HG02885 (cell line): ENCODE data around the gene MLX.
"Not testable (repeated sequence)": the region's sequence is repeated elsewhere in the genome, so short reads cannot be mapped to it uniquely, and the experiment has no call there.

Experiments used
- ATAC-seq: cut with Tn5 transposase; IDR thresholded peaks from one replicate; pipeline ENCODE4 v1.9.1; 2021; ENCODE audit warnings: mild to moderate bottlenecking; ENCODE audit not compliant: unreplicated experiment, poor library complexity

The MLX gene

GRCh38 chr17:42554250-42555121 lies 12.4 kb upstream of the MLX start:
- ATAC-seq = peak; percentile 78

GRCh38 chr17:42555122-42555622 lies 11.7 kb upstream of the MLX start:
- no peak for ATAC-seq

DNA sequence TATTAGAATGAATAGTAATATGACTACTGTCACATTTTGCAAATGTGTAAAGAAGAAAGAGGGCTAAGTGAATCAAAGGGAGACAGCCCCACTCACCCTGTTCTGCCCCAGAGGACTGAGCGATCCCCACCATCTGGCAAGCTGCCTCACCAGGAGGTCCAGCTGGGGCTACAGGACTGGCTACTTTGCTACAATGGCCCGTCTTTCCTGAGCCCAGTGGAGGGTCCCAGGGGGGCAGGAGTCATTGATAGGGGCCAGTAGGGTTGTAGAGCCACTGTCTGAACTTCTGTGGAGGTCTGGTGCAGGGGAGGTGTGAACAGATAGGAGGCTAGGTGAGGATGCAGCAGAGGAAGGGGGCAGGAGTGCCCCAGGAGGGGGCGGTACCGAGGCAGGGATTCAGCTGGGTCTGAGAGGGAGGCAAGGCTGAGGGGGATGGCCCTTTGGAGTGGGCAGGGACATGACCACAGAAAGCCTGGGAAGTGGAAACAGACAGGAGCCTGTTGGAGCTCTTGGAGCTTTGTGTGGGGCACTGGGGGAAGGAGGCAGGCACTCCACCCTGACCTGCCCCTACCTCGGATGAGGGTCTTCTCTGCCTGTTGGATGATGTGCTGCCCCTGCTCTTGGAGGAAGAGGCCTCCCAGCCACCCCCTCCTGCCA lies 10.8 kb upstream of the MLX start:
- ATAC-seq = not testable (repeated sequence)

GRCh38 chr17:42559075-42559474 lies 7.8 kb upstream of the MLX start:
- no peak for ATAC-seq

- ATAC-seq = no peak
Observed at GRCh38 chr17:42560246-42560645, 6.7 kb upstream of the MLX start.

DNA sequence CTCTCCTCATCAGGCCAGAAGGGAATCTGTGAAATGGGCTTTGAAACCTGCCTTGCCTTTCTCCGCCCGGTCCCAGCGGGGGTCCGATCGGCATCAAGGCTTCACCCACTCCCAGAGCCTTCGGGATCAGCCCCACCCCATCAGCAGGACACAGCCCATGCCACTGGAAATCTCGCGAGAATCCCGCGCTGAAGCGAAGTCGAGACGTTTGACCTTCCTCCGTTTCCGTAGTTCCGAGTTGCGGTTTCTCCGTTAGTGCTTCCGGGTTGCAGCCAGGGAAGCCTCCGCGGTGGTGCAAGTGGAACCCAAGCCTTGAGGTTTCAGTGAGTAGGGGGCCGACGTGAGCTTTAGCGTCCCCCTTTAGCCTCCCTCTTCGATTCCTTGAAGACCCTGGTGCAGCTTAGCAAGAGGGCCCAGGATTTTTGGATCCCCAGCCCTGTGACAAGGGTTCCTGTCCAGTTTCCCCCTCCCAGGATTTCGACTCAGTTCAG lies 5.0 kb upstream of the MLX start, which contains the start of gene COASY:
COASY (plus strand) TSS at position 252 of the 491 bp plus-strand sequence. CDS start 475 bp downstream, outside the sequence.
- ATAC-seq = peak; percentile 63

DNA sequence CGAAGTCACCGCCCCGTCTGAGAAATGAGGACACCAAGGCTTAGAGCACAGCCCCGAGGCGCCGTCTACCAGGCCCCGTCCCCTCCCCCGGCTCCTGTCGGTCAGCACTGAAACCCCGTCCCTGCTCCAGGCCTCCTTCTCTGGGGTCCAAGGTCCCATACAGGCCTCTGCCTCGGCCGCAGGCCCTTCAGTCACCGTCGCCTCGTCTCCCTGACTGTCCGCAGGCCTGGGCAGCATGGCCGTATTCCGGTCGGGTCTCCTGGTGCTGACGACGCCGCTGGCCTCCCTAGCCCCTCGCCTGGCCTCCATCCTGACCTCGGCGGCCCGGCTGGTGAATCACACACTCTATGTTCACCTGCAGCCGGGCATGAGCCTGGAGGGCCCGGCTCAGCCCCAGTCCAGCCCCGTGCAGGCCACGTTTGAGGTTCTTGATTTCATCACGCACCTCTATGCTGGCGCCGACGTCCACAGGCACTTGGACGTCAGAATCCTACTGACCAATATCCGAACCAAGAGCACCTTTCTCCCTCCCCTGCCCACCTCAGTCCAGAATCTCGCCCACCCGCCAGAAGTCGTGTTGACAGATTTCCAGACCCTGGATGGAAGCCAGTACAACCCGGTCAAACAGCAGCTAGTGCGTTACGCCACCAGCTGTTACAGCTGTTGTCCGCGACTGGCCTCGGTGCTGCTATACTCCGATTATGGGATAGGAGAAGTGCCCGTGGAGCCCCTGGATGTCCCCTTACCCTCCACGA lies 4.3 kb upstream of the MLX start:
- ATAC-seq = no peak

DNA sequence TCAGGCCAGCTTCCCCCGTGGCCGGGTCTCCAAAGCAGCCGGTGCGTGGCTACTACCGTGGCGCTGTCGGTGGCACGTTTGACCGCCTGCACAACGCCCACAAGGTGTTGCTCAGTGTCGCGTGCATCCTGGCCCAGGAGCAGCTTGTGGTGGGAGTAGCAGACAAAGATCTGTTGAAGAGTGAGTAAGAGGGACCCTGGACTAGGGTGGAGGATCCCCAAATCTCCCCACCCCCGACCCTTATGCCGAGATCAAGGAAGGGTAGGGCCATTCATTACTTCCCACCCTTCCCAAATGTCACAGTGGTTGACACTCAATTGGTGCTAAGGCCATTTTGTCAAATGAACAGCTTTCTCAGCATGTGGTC lies 3.8 kb upstream of the MLX start:
- ATAC-seq = no peak

DNA sequence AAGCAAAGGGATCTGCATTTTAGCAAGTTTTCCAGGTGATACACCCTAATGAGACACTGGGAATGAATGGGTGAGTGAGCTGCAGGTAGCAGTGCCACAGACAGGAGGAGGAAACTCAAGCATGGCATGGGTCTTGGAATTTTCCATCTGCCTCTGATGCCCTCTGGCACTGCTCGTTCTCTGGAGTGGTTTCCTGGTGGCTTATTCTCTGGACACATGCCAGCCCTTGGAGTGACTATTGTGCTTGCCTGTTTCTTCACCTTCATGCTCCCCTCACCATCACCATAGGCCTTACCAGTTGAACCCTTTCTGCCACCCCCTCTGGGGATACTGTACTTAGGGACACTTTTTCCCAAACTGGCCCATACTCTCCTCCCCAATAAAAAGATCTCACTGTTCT lies 3.4 kb upstream of the MLX start:
- no peak for ATAC-seq

GRCh38 chr17:42563950-42564349 lies 3.0 kb upstream of the MLX start:
- ATAC-seq = no peak

- ATAC-seq = no peak
Observed at GRCh38 chr17:42564815-42565522, 1.9 kb upstream of the MLX start.

DNA sequence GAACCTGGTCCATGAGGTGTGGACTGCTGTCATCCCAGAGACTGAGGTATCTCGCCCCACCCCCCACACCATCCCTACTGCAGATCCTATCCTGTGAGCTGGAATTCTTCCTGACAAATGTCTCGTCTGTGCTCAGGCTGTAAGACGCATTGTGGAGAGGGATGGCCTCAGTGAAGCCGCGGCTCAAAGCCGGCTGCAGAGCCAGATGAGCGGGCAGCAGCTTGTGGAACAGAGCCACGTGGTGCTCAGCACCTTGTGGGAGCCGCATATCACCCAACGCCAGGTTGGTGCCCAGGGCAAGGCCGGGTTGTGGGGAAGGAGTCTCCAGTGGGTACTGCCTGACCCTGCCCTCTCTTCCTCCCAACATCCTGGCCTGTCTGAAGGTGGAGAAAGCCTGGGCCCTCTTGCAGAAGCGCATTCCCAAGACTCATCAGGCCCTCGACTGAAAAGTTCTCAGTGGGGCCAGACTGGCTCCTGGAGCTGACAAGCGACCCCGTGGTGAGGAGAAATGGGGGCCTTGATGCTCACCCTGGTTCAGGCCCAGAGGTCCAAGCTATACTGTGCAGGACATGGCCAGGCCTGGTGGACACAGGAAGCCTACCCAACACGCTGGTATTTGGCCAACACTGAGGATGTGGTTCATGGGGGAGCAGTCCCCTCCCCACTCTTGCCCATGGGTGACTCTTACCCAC lies 1.2 kb upstream of the MLX start:
- no peak for ATAC-seq

DNA sequence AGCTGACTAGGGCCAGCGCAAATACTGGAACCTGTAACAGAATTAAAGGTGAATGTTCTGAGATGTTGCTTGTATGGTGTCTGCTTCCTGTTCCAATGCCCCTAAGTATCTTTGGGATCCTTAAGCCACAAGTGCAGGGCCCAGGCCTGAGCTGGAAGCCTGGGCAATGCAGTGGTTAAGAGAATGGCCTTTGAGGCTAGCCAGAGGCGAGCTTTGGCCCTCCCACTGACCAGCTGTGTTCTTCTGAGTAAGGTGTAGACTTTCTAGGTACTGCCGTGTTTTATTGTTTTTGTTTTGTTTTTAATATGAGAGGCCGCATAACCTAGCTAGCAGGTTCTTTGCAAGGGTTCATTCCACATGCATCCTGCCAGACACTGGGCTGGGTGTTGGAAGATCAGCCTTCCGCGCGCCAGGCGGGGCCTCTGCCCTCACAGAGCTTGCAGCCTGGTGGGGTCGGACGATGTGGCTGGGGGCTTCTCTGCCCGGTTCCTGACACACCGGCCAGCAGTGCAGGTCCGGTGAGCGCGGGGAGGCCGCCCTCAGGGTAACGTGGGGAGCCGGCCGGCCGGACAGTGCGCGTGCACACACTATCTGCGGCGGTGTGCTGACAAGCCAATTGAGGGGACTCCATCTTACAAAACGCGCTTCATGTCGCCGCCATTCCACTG lies 551 bp upstream of the MLX start:
- ATAC-seq = no peak

DNA sequence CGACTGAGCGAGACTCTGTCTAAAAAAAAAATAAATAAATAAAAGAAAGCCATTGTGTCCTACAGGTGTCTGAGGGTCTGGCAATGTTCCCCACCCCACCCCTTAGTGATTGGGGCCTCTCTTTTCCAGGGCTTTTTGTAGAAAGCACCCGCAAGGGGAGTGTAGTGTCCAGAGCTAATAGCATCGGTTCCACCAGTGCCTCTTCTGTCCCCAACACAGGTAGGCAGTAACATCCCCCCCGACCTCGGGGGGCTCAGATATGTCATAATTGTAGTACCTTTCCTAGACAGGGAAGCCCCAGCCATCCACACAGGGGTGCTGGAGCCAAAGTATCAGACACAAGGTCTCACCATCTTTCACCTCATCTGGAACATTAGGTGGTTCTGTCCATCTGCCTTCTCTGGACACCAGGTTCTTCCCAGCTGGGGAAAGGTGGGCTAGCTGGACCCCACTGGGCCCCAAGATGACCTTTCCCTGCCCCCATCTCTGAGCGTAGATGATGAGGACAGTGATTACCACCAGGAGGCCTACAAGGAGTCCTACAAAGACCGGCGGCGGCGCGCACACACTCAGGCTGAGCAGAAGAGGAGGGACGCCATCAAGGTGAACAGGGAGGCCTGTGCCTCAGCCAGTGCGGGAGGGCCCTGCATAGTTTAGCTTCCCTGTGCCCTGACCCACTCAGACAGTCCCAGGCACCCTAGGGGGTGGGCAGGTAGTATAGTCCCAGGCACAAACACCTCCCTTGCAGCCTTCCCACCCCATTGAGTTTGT lies 1.6 kb downstream of the MLX start:
- ATAC-seq = no peak

GRCh38 chr17:42571435-42572225 lies 4.7 kb downstream of the MLX start:
- no peak for ATAC-seq

- ATAC-seq = no peak
Observed at GRCh38 chr17:42573095-42573494, 6.2 kb downstream of the MLX start.

DNA sequence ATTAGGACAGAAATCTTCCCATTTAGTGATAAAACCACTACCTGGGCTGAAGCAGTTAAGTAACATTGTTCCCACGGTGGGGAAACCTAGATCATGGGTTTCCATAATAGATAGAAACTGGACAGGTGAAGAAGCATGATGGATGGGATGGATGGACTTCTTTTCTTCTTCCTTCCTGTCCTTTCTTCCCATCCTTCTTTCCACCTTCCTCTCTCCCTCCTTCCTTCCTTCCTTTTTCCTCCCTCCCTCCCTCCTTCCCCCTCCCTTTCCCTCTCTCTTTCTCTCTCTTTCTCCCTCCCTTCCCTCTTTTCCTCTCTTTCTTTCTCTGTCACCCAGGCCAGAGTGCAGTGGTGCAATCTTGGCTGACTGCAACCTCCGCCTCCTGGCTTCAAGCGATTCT lies 7.6 kb downstream of the MLX start:
- ATAC-seq = no peak
